ENCODE data around the gene NDST1. TPM values are rescaled to one million over a fixed set of nuclear protein-coding genes. Genes with fewer than 3 reads are reported as not detected.

The NDST1 gene
- total and polyA plus RNA-seq, 2 of the 8 experiments (the other 6 are each of a cell fraction or from before 2014, with no cell fraction given), result 27.0 to 72.0 TPM

GRCh38 chr5:150554857-150555256, 46.9 kb downstream of the NDST1 start:
- Histone ChIP-seq H2BK5ac (ENCODE audit: low read depth, low read length) (no peak overlapping the region; the same call in 1 of the 2 replicates), H4K20me1 (replicated peaks in 1 of 2; ENCODE audit: control insufficient read depth in 1 of 2, insufficient read depth in 2 of 2, low read length in 2 of 2) (peaks cover 0 to 2% of the 10 kb centered on the region in 2 experiments), H3K9ac (replicated peaks in 1 of 4; ENCODE audit: extremely low read depth in 1 of 4, low read depth in 3 of 4, low read length in 3 of 4) (no peak overlapping the region), H3K79me1 (ENCODE audit: low read depth, low read length) (no peaks in the 10 kb centered on the region), H3K23me2 (ENCODE audit: low read depth, low read length) (no peaks in the 10 kb centered on the region), H3K4me1 (replicated peaks in 1 of 4; ENCODE audit: control insufficient read depth in 3 of 4, insufficient read depth in 4 of 4, low read length in 3 of 4) (peaks cover 0 to 3% (median under 1%) of the 10 kb centered on the region in 4 experiments; a peak in 4 of 7 replicates), H3K27me3 (replicated peaks in 1 of 4; ENCODE audit: control insufficient read depth in 3 of 4, extremely low read depth in 1 of 4, insufficient read depth in 3 of 4, low read length in 3 of 4) (no peaks in the 10 kb centered on the region), H2BK20ac (ENCODE audit: low read length) (no peak overlapping the region), H3K36me3 (ENCODE audit: control insufficient read depth in 2 of 4, insufficient read depth in 4 of 4, low read length in 3 of 4) (peaks cover 16 to 47% (median 23%) of the 10 kb centered on the region in 4 experiments), H3K56ac (replicated peaks; ENCODE audit: insufficient read length, low read depth, low read length) (no peak overlapping the region), H3K9me3 (ENCODE audit: insufficient read depth in 2 of 2, low read depth in 1 of 2, low read length in 1 of 2) (no peaks in the 10 kb centered on the region), H3K27ac (ENCODE audit: low read depth, low read length) (no peak overlapping the region), H3K79me2 (ENCODE audit: control insufficient read depth in 1 of 2, insufficient read depth in 2 of 2, low read length in 2 of 2) (no peaks in the 10 kb centered on the region), H3K4me2 (ENCODE audit: insufficient read depth in 1 of 2, low read depth in 2 of 2, low read length in 2 of 2) (no peak overlapping the region), H4K8ac (ENCODE audit: extremely low read depth, insufficient read depth, low read length) (no peak overlapping the region), H2BK12ac (ENCODE audit: low read depth, low read length) (no peak overlapping the region), H3K23ac (ENCODE audit: insufficient read length) (no peak overlapping the region), H4K5ac (ENCODE audit: insufficient read length, low read depth, low read length) (no peak overlapping the region), H4K91ac (replicated peaks; ENCODE audit: insufficient read length, low read length) (no peak overlapping the region), H2BK120ac (replicated peaks; ENCODE audit: low read depth, low read length) (no peak overlapping the region), H2AFZ (ENCODE audit: low read length) (no peak overlapping the region), H3K4ac (replicated peaks; ENCODE audit: insufficient read length, low read depth, low read length) (no peak overlapping the region), H2AK5ac (ENCODE audit: low read depth, low read length) (no peak overlapping the region), H3K14ac (ENCODE audit: insufficient read length) (no peak overlapping the region), H3K4me3 (ENCODE audit: extremely low read depth in 1 of 4, insufficient read depth in 2 of 4, low read depth in 3 of 4, low read length in 4 of 4) (no peak overlapping the region), H3K18ac (ENCODE audit: extremely low read depth, low read length) (no peak overlapping the region), H2BK15ac (ENCODE audit: low read length) (no peak overlapping the region)
- DNase-seq (ENCODE audit: low read depth in 1 of 2, low spot score in 2 of 2) (no peak), FAIRE-seq (no peak)
- CTCF ChIA-PET (ENCODE audit: partially characterized antibody), result interaction anchor here (0.6 to 14.7 kb wide), 8 partner anchors 10 to 109 kb away, joined by 3 to 303 read pairs (median 7); partner anchors contain the start of gene MYOZ3
- WGBS, 2 experiments (ENCODE audit: extremely low coverage in 1 of 2, insufficient coverage in 1 of 2, insufficient read length in 1 of 2, insufficient replicate concordance in 2 of 2, low coverage in 1 of 2, low lambda C conversion rate in 2 of 2, missing lambda C conversion rate in 1 of 2), result 96% methylated on average over 8 of the region's 8 CpGs; no CpG with 5 or more reads in 1 of the 2 experiments
- POLR2A ChIA-PET (ENCODE audit: partially characterized antibody), result interaction anchor here (0.8 to 1.7 kb wide), 4 partner anchors 10 to 113 kb away, joined by 3 to 5 read pairs (median 3); partner anchors contain the start of gene RPS14
- no peak for TF ChIP-seq SAP30 (IDR thresholded peaks at IDR 0.05; ENCODE audit: insufficient read depth, insufficient replicate concordance, low read length)
- TF ChIP-seq ATF2 (IDR thresholded peaks at IDR 0.05; ENCODE audit: low read length), result no peak
- no peak for TF ChIP-seq FOSL1 (IDR thresholded peaks at IDR 0.05; ENCODE audit: insufficient read depth, low read depth, low read length)
- no peak for TF ChIP-seq RBBP5 (IDR thresholded peaks at IDR 0.05; ENCODE audit: borderline replicate concordance, low read depth, low read length)
- TF ChIP-seq TBP (IDR thresholded peaks at IDR 0.05; ENCODE audit: low read depth, low read length), result no peak
- TF ChIP-seq RFX5 (IDR thresholded peaks at IDR 0.05; ENCODE audit: borderline replicate concordance, low read depth, low read length), result no peak
- no peak for TF ChIP-seq NRF1 (IDR thresholded peaks at IDR 0.05; ENCODE audit: low read depth, low read length)
- TF ChIP-seq, protein P1, sequence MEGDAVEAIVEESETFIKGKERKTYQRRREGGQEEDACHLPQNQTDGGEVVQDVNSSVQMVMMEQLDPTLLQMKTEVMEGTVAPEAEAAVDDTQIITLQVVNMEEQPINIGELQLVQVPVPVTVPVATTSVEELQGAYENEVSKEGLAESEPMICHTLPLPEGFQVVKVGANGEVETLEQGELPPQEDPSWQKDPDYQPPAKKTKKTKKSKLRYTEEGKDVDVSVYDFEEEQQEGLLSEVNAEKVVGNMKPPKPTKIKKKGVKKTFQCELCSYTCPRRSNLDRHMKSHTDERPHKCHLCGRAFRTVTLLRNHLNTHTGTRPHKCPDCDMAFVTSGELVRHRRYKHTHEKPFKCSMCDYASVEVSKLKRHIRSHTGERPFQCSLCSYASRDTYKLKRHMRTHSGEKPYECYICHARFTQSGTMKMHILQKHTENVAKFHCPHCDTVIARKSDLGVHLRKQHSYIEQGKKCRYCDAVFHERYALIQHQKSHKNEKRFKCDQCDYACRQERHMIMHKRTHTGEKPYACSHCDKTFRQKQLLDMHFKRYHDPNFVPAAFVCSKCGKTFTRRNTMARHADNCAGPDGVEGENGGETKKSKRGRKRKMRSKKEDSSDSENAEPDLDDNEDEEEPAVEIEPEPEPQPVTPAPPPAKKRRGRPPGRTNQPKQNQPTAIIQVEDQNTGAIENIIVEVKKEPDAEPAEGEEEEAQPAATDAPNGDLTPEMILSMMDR (IDR thresholded peaks at IDR 0.05; ENCODE audit: control extremely low read depth in 1 of 3, insufficient read depth in 1 of 3, low read depth in 1 of 3, low read length in 3 of 3), result no peak
- TF ChIP-seq NANOG (IDR thresholded peaks at IDR 0.05; ENCODE audit: insufficient read depth, low read depth, low read length, poor library complexity, severe bottlenecking), result no peak
